K562 treated with DMSO at 1 percent for 48 hours (cell line): ENCODE measurements around the gene HSPA12B. TPM values are rescaled to one million over a fixed set of nuclear protein-coding genes. Genes with fewer than 3 reads are reported as not detected.

Experiments used
- total RNA-seq: library from RNA; unstranded; fragments of 300-600 nt; gene quantifications from 2 replicates; pipeline ENCODE4 v1.2.3, GENCODE V29; 2022; ENCODE audit warnings: low replicate concordance; ENCODE audit errors: extremely low read depth

Gene HSPA12B, protein sequence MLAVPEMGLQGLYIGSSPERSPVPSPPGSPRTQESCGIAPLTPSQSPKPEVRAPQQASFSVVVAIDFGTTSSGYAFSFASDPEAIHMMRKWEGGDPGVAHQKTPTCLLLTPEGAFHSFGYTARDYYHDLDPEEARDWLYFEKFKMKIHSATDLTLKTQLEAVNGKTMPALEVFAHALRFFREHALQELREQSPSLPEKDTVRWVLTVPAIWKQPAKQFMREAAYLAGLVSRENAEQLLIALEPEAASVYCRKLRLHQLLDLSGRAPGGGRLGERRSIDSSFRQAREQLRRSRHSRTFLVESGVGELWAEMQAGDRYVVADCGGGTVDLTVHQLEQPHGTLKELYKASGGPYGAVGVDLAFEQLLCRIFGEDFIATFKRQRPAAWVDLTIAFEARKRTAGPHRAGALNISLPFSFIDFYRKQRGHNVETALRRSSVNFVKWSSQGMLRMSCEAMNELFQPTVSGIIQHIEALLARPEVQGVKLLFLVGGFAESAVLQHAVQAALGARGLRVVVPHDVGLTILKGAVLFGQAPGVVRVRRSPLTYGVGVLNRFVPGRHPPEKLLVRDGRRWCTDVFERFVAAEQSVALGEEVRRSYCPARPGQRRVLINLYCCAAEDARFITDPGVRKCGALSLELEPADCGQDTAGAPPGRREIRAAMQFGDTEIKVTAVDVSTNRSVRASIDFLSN
- total RNA-seq: not detected in 2 replicates

DNA sequence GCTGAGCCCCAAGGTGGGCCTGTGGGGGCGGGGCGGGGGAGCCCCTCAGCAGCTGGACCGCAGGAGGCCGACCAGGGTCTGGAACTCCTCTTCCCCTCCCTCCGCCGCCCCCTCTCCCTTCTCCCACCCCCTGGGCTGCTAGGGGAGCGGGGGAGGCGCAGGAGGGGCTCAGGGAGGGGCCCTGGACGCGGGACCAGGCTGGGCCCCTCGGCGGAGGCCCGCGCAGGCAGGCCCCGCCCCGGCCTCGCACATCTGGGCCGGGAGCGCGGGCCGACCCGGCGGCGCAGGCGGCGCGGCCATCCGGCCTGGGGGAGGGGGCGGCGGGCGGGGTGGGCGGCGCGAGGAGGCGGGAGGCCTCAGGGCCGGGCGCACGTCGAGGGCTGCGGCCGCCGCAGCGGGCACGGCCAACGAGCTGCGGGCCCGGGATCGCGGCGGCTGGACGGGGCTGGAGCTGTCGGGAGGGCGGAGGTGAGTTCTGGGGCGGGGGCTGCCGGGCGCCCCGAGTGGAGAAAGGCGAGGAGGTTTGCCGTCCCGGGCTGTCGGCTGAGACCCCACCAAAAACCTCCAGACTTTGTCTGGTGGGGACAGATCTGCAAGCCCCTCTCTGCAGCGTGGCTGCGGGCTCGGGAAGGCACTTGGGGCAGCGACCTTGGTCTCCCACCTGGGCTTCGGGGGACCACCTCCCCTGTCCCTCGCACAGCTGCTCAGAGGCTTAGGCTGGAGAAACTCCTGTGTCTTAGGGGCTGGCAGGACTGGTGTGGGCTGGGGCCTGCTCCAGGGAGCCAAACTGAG is at the start of gene HSPA12B:
TSS of gene HSPA12B (plus strand) at position 359 of the 792 bp plus-strand sequence. CDS start 5,990 bp downstream, outside the sequence.

DNA sequence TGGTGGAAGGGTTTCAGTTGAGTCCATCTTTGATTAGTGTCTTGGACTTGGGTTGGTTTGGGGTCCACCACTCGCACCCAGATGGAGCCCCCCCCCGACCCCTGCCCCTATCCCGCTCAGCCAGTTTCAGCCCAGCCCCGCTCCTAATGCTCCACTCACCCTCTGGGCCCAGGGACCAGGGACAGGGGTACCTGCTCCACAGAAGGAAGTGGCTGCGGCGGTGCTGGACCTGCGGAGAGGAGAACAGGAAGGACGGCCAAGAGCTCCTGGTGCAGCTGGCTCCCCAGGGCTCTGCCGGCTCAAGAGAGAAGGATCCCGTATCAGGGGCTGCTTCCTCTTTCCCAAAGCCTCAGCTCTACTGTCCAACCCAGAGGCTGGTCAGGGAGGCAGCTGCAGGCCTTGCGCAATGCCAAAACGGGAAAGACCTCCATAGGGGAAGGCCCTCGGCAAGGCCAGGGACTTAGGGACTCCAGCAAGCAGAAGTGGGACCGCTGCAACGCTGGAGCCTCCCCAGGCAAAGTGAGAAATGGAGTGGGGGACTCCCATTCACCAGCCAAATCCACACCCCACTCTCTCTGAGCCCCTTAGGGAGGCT is 20.1 kb upstream of the HSPA12B start, which contains the start of gene SIGLEC1:
TSS of gene SIGLEC1 (minus strand) at position 322 of the 595 bp plus-strand sequence. CDS start 5,472 bp downstream, outside the sequence.

DNA sequence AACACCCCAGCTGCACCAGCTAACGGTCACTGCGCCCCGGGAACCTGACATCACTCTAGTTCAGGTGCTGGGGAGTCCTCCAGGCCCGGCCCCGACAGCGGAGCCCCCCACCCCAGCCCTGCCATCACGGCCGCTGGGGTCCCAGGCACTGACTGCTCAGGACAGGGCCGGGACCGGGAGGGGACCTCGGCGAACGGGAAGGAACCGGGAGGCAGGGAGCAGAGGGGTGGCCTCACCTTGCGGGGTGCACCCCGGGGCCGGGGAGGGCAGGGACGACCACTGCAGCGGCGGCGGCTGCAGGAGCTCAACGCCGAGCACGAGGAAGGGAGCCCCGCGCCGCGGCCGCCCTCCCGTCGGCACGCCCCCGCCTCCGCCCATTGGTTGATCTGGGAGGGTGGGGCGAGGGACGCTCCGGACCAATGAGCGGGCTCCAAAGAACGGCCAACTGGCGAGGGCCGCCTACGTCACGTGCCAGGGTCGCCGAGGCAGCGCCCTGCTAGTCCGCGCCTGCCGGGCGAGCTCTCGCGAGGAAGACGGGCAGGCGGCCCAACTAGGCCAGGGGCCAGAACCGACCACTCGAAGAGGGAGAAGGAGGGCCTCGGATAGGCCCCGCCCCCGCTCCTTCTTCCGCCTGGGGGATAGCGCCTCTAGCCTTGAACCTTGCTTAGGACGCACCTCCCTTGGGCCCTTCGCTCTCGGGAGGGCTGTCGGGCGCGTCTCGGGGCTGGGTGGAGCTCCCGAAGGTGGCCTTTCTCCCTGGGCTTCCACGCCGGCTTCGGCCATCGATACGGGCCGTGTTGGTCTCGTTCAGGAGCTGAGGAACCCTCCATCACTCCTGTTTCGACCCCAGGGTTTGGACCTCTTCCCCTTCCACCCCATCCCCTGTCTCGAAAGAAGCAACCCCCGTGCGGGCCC is 35.2 kb downstream of the HSPA12B start, which contains the start of gene ADISSP:
TSS of gene ADISSP (minus strand) at position 327 of the 915 bp plus-strand sequence. CDS start 7,653 bp downstream, outside the sequence.

DNA sequence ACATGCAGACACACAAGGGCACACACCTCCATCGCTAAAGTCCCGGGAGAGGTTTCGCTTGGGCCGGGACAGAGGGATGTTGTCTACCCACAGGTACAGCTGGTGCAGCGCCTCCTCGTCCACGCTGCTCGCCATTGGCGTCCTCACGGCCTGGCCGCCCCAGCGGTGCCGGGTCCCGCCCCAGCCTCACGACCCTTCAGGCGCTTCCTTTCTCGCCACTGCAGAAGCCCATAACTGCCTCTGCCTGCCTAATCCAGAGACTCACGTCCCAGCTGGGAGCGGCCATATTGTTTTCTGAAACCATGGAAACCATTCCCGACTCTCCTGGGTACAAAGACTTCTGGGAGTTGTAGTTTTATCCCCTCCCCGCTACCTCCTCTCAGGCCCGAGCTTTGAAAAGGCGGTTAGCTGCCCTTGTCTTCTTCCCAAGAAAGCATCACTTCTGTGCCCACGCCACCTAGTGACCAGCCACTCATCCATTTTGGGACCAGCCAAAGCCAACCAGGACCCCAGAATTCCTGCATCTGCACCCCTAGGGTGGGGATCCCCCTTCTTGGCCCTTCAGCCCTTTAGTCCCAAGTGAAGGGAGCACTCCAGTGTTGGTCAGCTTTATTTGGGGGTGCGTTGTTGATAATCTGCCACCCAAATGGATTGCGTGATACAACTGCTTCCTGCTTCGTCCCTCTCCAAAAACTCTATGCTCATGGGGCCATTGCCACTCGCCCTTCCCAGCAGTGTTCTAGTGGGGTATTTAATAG is 48.8 kb downstream of the HSPA12B start, which contains the start of gene SPEF1:
TSS of gene SPEF1 (minus strand) at position 296 of the 758 bp plus-strand sequence. CDS start at position 135, 161 bp downstream.

DNA sequence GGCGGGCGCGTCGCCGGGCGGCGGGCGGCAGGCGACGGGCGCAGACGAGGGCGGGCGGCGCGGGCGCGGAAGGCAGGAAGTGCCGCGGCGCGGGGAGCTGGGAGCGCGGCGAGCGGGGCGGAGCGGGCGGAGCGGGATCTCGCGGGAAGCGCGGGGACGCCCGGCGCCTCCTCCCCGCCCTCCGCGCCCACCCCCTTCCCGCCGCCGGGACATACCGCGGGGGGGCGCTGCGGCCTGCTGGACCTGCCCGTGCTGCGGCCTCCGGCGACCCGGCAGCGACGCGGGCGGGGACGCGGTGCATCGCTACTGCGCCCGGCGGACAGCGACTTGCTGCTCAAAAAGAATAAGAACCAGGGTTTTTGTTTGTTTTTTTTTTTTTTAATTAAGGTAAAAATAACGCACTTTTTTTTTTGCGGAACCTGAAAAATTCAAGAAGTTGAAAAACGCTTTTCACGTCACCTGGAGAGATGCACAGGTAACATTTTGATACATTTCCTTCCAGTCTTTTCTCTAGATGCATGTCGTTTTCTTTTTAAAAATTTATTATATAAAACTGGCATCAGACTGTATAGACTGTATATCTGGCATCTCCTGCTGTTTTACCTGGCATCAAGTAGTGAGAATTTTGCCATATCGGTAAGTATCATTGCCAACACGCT is 54.3 kb downstream of the HSPA12B start, which contains the start of gene CENPB:
TSS of gene CENPB (minus strand) at position 76 of the 659 bp plus-strand sequence. CDS start 257 bp downstream, outside the sequence.

DNA sequence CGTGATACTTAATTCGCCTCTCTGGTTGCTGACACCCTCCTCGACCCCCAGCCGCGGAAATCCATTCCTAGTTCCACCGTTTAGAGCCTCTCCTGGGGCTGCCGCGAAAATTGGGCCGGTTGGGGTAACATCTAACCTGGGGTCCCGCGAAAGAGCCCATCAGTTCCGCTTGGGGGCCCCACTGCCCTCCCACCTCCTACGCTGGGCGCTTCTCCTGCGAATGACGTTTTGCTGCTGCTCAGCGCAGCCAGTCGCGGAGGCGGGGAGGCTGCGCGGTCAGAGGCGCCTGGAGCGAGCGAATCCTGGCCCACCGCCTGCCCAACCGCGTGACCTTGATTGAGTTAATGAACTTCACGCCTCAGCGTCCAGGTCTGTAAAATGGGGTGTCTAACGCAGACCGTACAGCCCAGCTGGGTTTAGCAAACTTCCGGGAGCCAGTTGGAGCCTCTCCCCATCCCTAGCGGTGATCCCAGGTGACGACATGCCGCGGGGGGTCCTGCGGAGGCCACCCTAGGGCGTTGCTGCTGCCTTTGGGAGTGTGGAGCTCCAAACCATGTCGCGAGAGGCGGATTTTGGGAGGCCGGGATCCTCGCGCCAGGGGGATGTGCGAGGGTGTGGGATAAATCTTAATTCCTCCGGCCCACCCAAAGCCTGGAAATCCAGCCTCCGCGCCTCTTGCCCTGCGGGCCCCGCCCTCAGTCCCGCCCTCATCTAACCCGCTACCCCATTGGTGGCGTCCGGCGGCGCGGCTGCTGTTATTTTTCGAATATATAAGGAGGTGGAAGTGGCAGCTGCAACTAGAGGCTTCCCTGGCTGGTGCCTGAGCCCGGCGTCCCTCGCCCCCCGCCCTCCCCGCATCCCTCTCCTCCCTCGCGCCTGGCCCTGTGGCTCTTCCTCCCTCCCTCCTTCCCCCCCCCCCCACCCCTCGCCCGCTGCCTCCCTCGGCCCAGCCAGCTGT is 63.3 kb downstream of the HSPA12B start, which contains the start of gene CDC25B:
TSS of gene CDC25B (plus strand) at position 800 of the 958 bp plus-strand sequence. CDS start 222 bp downstream, outside the sequence.

Other genes starting within 250 kb of the HSPA12B start
- not detected in 2 replicates for gene GFRA4, start 69.3 kb upstream of the HSPA12B start, total RNA-seq
- gene ADAM33, start 50.7 kb upstream of the HSPA12B start, total RNA-seq: not detected in 2 replicates
- not detected in 2 replicates for gene SIGLEC1, start 20.1 kb upstream of the HSPA12B start, total RNA-seq
- not detected in 2 replicates for gene ADISSP, start 35.1 kb downstream of the HSPA12B start, total RNA-seq
- gene SPEF1, start 48.8 kb downstream of the HSPA12B start, total RNA-seq: not detected in 2 replicates
- 221 TPM in 1 of 2 replicates, not detected in the other for gene CENPB, start 54.1 kb downstream of the HSPA12B start, total RNA-seq
- 204 TPM in 1 of 2 replicates, not detected in the other for gene CDC25B, start 63.6 kb downstream of the HSPA12B start, total RNA-seq
- not detected in 2 replicates for gene AP5S1, start 87.9 kb downstream of the HSPA12B start, total RNA-seq
- gene MAVS, start 114.1 kb downstream of the HSPA12B start, total RNA-seq: not detected in 2 replicates
- gene PANK2, start 156.7 kb downstream of the HSPA12B start, total RNA-seq: not detected in 2 replicates